SU-DHL-6 (cell line): Measurements from ENCODE around the gene EVC.

ENCODE experiments used
- H2AFZ ChIP-seq: fragments of 200-600 bp; sonication (generic); 2 replicates; pipeline ENCODE4 v1.6.1; 2014; ENCODE audit warnings: low read depth, mild to moderate bottlenecking, moderate library complexity, mixed read lengths, antibody characterized with exemption, low read length; ENCODE audit not compliant: severe bottlenecking
- H3F3A ChIP-seq: fragments of 200-600 bp; shearing (Covaris generic); 2 replicates; pipeline ENCODE4 v1.6.0; 2016; ENCODE audit warnings: antibody characterized with exemption, mild to moderate bottlenecking; ENCODE audit not compliant: insufficient read depth
- H3K27ac ChIP-seq: fragments of 200-600 bp; sonication (generic); 2 replicates; pipeline ENCODE4 v1.5.1; 2016; ENCODE audit warnings: low read depth, mild to moderate bottlenecking, low read length, moderate library complexity, mixed read lengths
- H3K27me3 ChIP-seq: fragments of 200-600 bp; sonication (generic), shearing (Covaris generic); 2 replicates; pipeline ENCODE4 v1.6.0; 2014; ENCODE audit warnings: mild to moderate bottlenecking, low read length
- H3K36me3 ChIP-seq: fragments of 200-600 bp; sonication (generic); 2 replicates; pipeline ENCODE4 v1.6.1; 2014; ENCODE audit warnings: mild to moderate bottlenecking, low read length, mixed read lengths
- H3K4me2 ChIP-seq: fragments of 300-600, 200-600 bp; shearing (Covaris generic), sonication (generic); 2 replicates; pipeline ENCODE4 v1.6.0; 2014; ENCODE audit warnings: low read length, low read depth, mild to moderate bottlenecking; ENCODE audit not compliant: poor library complexity, severe bottlenecking
- H3K4me3 ChIP-seq: fragments of 200-600 bp; sonication (generic); 2 replicates; pipeline ENCODE4 v1.5.1; 2014; ENCODE audit warnings: antibody characterized with exemption, low read length, mild to moderate bottlenecking, mixed read lengths; ENCODE audit not compliant: insufficient read depth, poor library complexity, severe bottlenecking
- H3K79me2 ChIP-seq: fragments of 200-600 bp; sonication (generic); 2 replicates; pipeline ENCODE4 v1.6.1; 2014; ENCODE audit warnings: mild to moderate bottlenecking, low read length, moderate library complexity; ENCODE audit not compliant: insufficient read depth
- H3K9ac ChIP-seq: fragments of 200-600 bp; sonication (generic); 2 replicates; pipeline ENCODE4 v1.7.0; 2014; ENCODE audit warnings: mild to moderate bottlenecking, low read length
- H3K9me2 ChIP-seq: fragments of 200-600 bp; sonication (generic); replicated peaks from 2 replicates; pipeline ENCODE4 v1.6.1; 2014; ENCODE audit warnings: low read length; ENCODE audit not compliant: insufficient read depth
- H3K9me3 ChIP-seq: fragments of 200-600 bp; sonication (generic); 2 replicates; pipeline ENCODE4 v1.6.1; 2014; ENCODE audit warnings: low read length, mixed read lengths; ENCODE audit not compliant: insufficient read depth
- H4K20me1 ChIP-seq: fragments of 200-600 bp; sonication (generic); 2 replicates; pipeline ENCODE4 v1.6.1; 2014; ENCODE audit warnings: low read depth, mild to moderate bottlenecking, antibody characterized with exemption, low read length, moderate library complexity, mixed read lengths
- CTCF ChIP-seq: fragments of 200-600 bp; sonication (generic); IDR thresholded peaks from one replicate; pipeline ENCODE4 v1.5.1; 2017; ENCODE audit warnings: antibody characterized with exemption, mild to moderate bottlenecking, low read length, moderate library complexity; ENCODE audit not compliant: insufficient read depth, poor library complexity, severe bottlenecking
- EZH2phosphoT487 ChIP-seq: fragments of 200-600 bp; sonication (generic), shearing (Covaris generic); conservative IDR thresholded peaks from 2 replicates; pipeline ENCODE4 v1.6.1; 2018; ENCODE audit warnings: mild to moderate bottlenecking, antibody characterized with exemption, low read length, moderate library complexity, mixed read lengths

Gene EVC

GRCh38 chr4:5791654-5792053, 80.7 kb downstream of the EVC start:
- Histone ChIP-seq H3K4me3 (no peak overlapping the region), H3K4me2 (no peak overlapping the region), H3K27me3 (0 out of 2 replicates have a peak, but pooled peaks cover 3% of the 10 kb centered on the region), H3K9me2 (no peaks in the 10 kb centered on the region), H3K27ac (no peak overlapping the region), H3K9me3 (no peaks in the 10 kb centered on the region), H3K79me2 (no peaks in the 10 kb centered on the region), H4K20me1 (no peaks in the 10 kb centered on the region), H3F3A (no peaks in the 10 kb centered on the region), H3K9ac (no peak overlapping the region), H3K36me3 (no peaks in the 10 kb centered on the region), H2AFZ (no peak overlapping the region)
- TF ChIP-seq EZH2phosphoT487: no peak
- no peak for TF ChIP-seq CTCF

GRCh38 chr4:5793514-5793913, 82.5 kb downstream of the EVC start:
- no peak for TF ChIP-seq EZH2phosphoT487
- no peak for TF ChIP-seq CTCF
- no peaks in the 10 kb centered on the region for H4K20me1 ChIP-seq
- no peak overlapping the region for H3K4me3 ChIP-seq
- H3K27me3 ChIP-seq: 0 out of 2 replicates have a peak, but pooled peaks cover 3% of the 10 kb centered on the region
- H3K9me3 ChIP-seq: no peaks in the 10 kb centered on the region
- no peak overlapping the region for H3K4me2 ChIP-seq
- no peaks in the 10 kb centered on the region for H3F3A ChIP-seq
- no peak overlapping the region for H3K27ac ChIP-seq
- no peaks in the 10 kb centered on the region for H3K79me2 ChIP-seq
- no peaks in the 10 kb centered on the region for H3K9me2 ChIP-seq
- no peak overlapping the region for H2AFZ ChIP-seq
- no peak overlapping the region for H3K9ac ChIP-seq
- no peaks in the 10 kb centered on the region for H3K36me3 ChIP-seq

- Histone ChIP-seq H3K36me3 (no peaks in the 10 kb centered on the region), H3K79me2 (no peaks in the 10 kb centered on the region), H3K9ac (no peak overlapping the region), H3K4me2 (no peak overlapping the region), H3K4me3 (no peak overlapping the region), H4K20me1 (no peaks in the 10 kb centered on the region), H2AFZ (no peak overlapping the region), H3K27ac (no peak overlapping the region), H3K27me3 (0 out of 2 replicates have a peak, but pooled peaks cover 3% of the 10 kb centered on the region), H3K9me2 (no peaks in the 10 kb centered on the region), H3K9me3 (no peaks in the 10 kb centered on the region), H3F3A (no peaks in the 10 kb centered on the region)
- TF ChIP-seq CTCF: no peak
- no peak for TF ChIP-seq EZH2phosphoT487
These were observed 84.6 kb downstream of the EVC start for GRCh38 chr4:5795580-5795979.
